ENCODE measurements around the gene DLG4. TPM values are rescaled to one million over a fixed set of nuclear protein-coding genes. Genes with fewer than 3 reads are reported as not detected.

DLG4 gene
- total RNA-seq, 1 experiment from 2014 or later: 38.3 TPM

GRCh38 chr17:7262192-7262934, 42.7 kb upstream of the DLG4 start, which contains the start of gene CLDN7:
CLDN7 (minus strand) TSS chr17:7262478; CDS start chr17:7262043, 435 bp downstream.
- H3K23me2 ChIP-seq (ENCODE audit: insufficient read length, low read depth, low read length, poor library complexity, severe bottlenecking): peaks cover 25% of the 10 kb centered on the region
- peaks cover 32 to 48% of the 10 kb centered on the region in 2 experiments for H3K4me1 Mint-ChIP-seq
- no peak within 1 kb of the TSS for H2BK20ac ChIP-seq (ENCODE audit: low read depth, low read length, poor library complexity, severe bottlenecking)
- peak within 1 kb of the TSS; percentile 37 for H4K5ac ChIP-seq (ENCODE audit: insufficient read length, low read depth, low read length)
- H3K14ac ChIP-seq (ENCODE audit: insufficient read depth, low read length): peak within 1 kb of the TSS; percentile 98
- H3K4me2 ChIP-seq (ENCODE audit: insufficient read depth, insufficient read length, low read length): peak within 1 kb of the TSS; percentile 76
- H3K23ac ChIP-seq (ENCODE audit: insufficient read length, low read depth, low read length): no peak within 1 kb of the TSS
- peak within 1 kb of the TSS; percentile 84 for H2BK12ac ChIP-seq (ENCODE audit: insufficient read length, low read depth, low read length)
- H4K20me1 ChIP-seq (ENCODE audit: control insufficient read depth, insufficient read depth, insufficient read length): no peaks in the 10 kb centered on the region
- TF ChIP-seq CTCF (conservative IDR thresholded peaks at IDR 0.05): peak; percentile 49; the same call in 2 of the 3 replicates
- no peak within 1 kb of the TSS for H3K56ac ChIP-seq (ENCODE audit: insufficient read length, low read depth, low read length)
- H4K8ac ChIP-seq (replicated peaks; ENCODE audit: insufficient read length, low read depth, low read length): peak within 1 kb of the TSS; percentile 25
- H3T11ph ChIP-seq (ENCODE audit: low read length): no peak within 1 kb of the TSS
- H3K9me3 ChIP-seq (ENCODE audit: control insufficient read depth, low read depth, low read length): no peaks in the 10 kb centered on the region
- no peaks in the 10 kb centered on the region for H3K27me3 ChIP-seq (ENCODE audit: insufficient read depth, low read length)
- peak within 1 kb of the TSS; percentile 86 to 93 for H3K4me3 Mint-ChIP-seq
- H3K9me3 Mint-ChIP-seq: peaks cover 0 to 4% of the 10 kb centered on the region in 2 experiments; a peak in 1 of 5 replicates
- peak within 1 kb of the TSS; percentile 55 for H3K27ac ChIP-seq (ENCODE audit: insufficient read length, low read depth, low read length)
- H2BK120ac ChIP-seq (ENCODE audit: low read depth, low read length, poor library complexity, severe bottlenecking): peak within 1 kb of the TSS; percentile 39
- H3K79me2 ChIP-seq (ENCODE audit: insufficient read depth, low read length): peaks cover 7% of the 10 kb centered on the region; the same call in 1 of the 2 replicates
- no peak within 1 kb of the TSS for H2AK5ac ChIP-seq (ENCODE audit: insufficient read length, low read length)
- H3K27me3 Mint-ChIP-seq (ENCODE audit: low read depth): peaks cover 2% of the 10 kb centered on the region; the same call in 1 of the 2 replicates
- DNase-seq: peak; percentile 99
- H3K4me1 ChIP-seq (ENCODE audit: insufficient read depth, low read length): peaks cover 4% of the 10 kb centered on the region; the same call in 1 of the 2 replicates
- no peaks in the 10 kb centered on the region for H3K79me1 ChIP-seq (ENCODE audit: insufficient read depth, low read depth, low read length, poor library complexity, severe bottlenecking)
- H3K36me3 Mint-ChIP-seq (ENCODE audit: insufficient read depth in 1 of 3, low read depth in 3 of 3): peaks cover 3 to 30% (median 27%) of the 10 kb centered on the region in 3 experiments
- peak within 1 kb of the TSS; percentile 31 for H2BK5ac ChIP-seq (ENCODE audit: insufficient read length, low read length)
- H2AFZ ChIP-seq (ENCODE audit: low read length): no peak within 1 kb of the TSS
- peak within 1 kb of the TSS; percentile 96 to 100 (median 99) for H3K27ac Mint-ChIP-seq
- peak within 1 kb of the TSS; percentile 95 for H4K91ac ChIP-seq (ENCODE audit: insufficient read length, low read depth, low read length)
- peak within 1 kb of the TSS; percentile 95 for H3K9ac ChIP-seq (ENCODE audit: extremely low read depth, insufficient read length, low read length)
- no peak within 1 kb of the TSS for H2BK15ac ChIP-seq (ENCODE audit: low read depth, low read length)
- WGBS (ENCODE audit: extremely low coverage, insufficient read length, low lambda C conversion rate): no CpG with 5 or more reads among the region's 64 CpGs
- H3K18ac ChIP-seq (ENCODE audit: insufficient read length, low read depth, low read length): peak within 1 kb of the TSS; percentile 98
- peak within 1 kb of the TSS; percentile 91; the same call in 1 of the 2 replicates for H3K4ac ChIP-seq (ENCODE audit: low read depth, low read length)

All from H9 (cell line).